HepG2 (cell line): ENCODE data around the gene BBOF1. TPM values are rescaled to one million over a fixed set of nuclear protein-coding genes. Genes with fewer than 3 reads are reported as not detected.
A peak's percentile ranks its signal among the peaks of the same experiment; 100 is the strongest.

Experiments used
- ATF6 ChIP-seq: sonication (generic); formaldehyde crosslinking; conservative IDR thresholded peaks from 2 replicates; pipeline ENCODE4 v1.4.0; 2020; ENCODE audit warnings: missing genetic modification reagents
- CREM ChIP-seq, 2 experiments: sonication (generic) in 1 of 2; formaldehyde crosslinking in 1 of 2; IDR thresholded peaks; 2 replicates each; pipeline versions ENCODE4 v1.4.0 to v1.6.1; 2016 to 2020; ENCODE audit warnings: antibody characterized with exemption in 1 of 2, mild to moderate bottlenecking in 1 of 2, missing genetic modification reagents in 1 of 2
- ELF4 ChIP-seq: sonication (generic); formaldehyde crosslinking; IDR thresholded peaks from 2 replicates; pipeline ENCODE4 v1.5.0; 2020; ENCODE audit warnings: missing genetic modification reagents, mild to moderate bottlenecking, moderate library complexity, borderline replicate concordance
- GFI1 ChIP-seq: sonication (generic); formaldehyde crosslinking; IDR thresholded peaks from 2 replicates; pipeline ENCODE4 v1.5.0; 2020; ENCODE audit warnings: missing genetic modification reagents, mild to moderate bottlenecking, borderline replicate concordance
- GPBP1L1 ChIP-seq: sonication (generic); formaldehyde crosslinking; IDR thresholded peaks from 2 replicates; pipeline ENCODE4 v1.5.0; 2020; ENCODE audit warnings: mild to moderate bottlenecking, missing genetic modification reagents
- HDAC1 ChIP-seq: sonication (generic); formaldehyde crosslinking; IDR thresholded peaks from 2 replicates; pipeline ENCODE4 v1.5.1; 2020; ENCODE audit warnings: mild to moderate bottlenecking, missing genetic modification reagents
- JDP2 ChIP-seq: sonication (generic); formaldehyde crosslinking; IDR thresholded peaks from 2 replicates; pipeline ENCODE4 v1.8.1; 2022; ENCODE audit warnings: missing genetic modification reagents, borderline replicate concordance
- KAT7 ChIP-seq: IDR thresholded peaks from 2 replicates; pipeline ENCODE4 v1.6.1; 2018; ENCODE audit warnings: borderline replicate concordance, missing compliant biosample characterization
- NCOA2 ChIP-seq: sonication (generic); formaldehyde crosslinking; IDR thresholded peaks from 2 replicates; pipeline ENCODE4 v1.8.0; 2022; ENCODE audit warnings: inconsistent platforms
- TAF15 ChIP-seq: fragments of 200-400 bp; formaldehyde crosslinking; IDR thresholded peaks from one replicate; pipeline ENCODE4 v1.6.1; 2018; ENCODE audit warnings: mild to moderate bottlenecking, low read depth, low read length; ENCODE audit not compliant: poor library complexity, severe bottlenecking
- TARDBP ChIP-seq: sonication (generic); formaldehyde crosslinking; IDR thresholded peaks from 2 replicates; pipeline ENCODE4 v1.8.0; 2022; ENCODE audit warnings: mild to moderate bottlenecking, missing genetic modification reagents
- ZNF121 ChIP-seq: sonication (generic); formaldehyde crosslinking; IDR thresholded peaks from 2 replicates; pipeline ENCODE4 v1.5.0; 2020; ENCODE audit warnings: mild to moderate bottlenecking, missing genetic modification reagents
- ZNF460 ChIP-seq: sonication (generic); formaldehyde crosslinking; IDR thresholded peaks from 2 replicates; pipeline ENCODE4 v1.5.1; 2020; ENCODE audit warnings: missing genetic modification reagents, mild to moderate bottlenecking, borderline replicate concordance
- ZNF558 ChIP-seq: sonication (generic); formaldehyde crosslinking; IDR thresholded peaks from 2 replicates; pipeline ENCODE4 v1.9.0; 2022; ENCODE audit warnings: mild to moderate bottlenecking, missing genetic modification reagents, borderline replicate concordance
- ZNF678 ChIP-seq: sonication (generic); formaldehyde crosslinking; IDR thresholded peaks from 2 replicates; pipeline ENCODE4 v1.4.0; 2020; ENCODE audit warnings: mild to moderate bottlenecking, missing genetic modification reagents
- ZNF768 ChIP-seq: sonication (generic); formaldehyde crosslinking; IDR thresholded peaks from 2 replicates; pipeline ENCODE4 v1.4.0; 2020; ENCODE audit warnings: missing genetic modification reagents
- ZNF83 ChIP-seq: sonication (generic); formaldehyde crosslinking; IDR thresholded peaks from 2 replicates; pipeline ENCODE4 v1.4.0; 2020; ENCODE audit warnings: missing genetic modification reagents, mild to moderate bottlenecking, borderline replicate concordance
- polyA plus RNA-seq, 8 experiments: library from polyadenylated mRNA; depleted of rRNA in 3 of 8; stranded (reverse) in 7 of 8; unstranded in 1 of 8; fragments of >200 nt; fragmentation: Illumina TruSeq in 4 of 8; extraction: Trizol in 4 of 8; gene quantifications; 2 replicates each; pipeline versions ENCODE4 v1.2.1 to v1.2.3, GENCODE V29; 2011 to 2016; ENCODE audit warnings: low read depth in 4 of 8, missing spikeins in 1 of 8, mixed read lengths in 1 of 8; ENCODE audit not compliant: insufficient read depth in 1 of 8
- total RNA-seq, 5 experiments: library from RNA; depleted of rRNA; stranded (reverse); fragments of >200 nt; fragmentation: Illumina TruSeq; extraction: Trizol; gene quantifications; 2 replicates each; pipeline ENCODE4 v1.2.3, GENCODE V29; 2016; ENCODE audit warnings: low read depth in 1 of 5
- TF ChIP-seq, protein P1 (sequence below): sonication (generic); formaldehyde crosslinking; IDR thresholded peaks from 2 replicates; pipeline ENCODE4 v1.5.0; 2020; ENCODE audit warnings: missing genetic modification reagents, mild to moderate bottlenecking, borderline replicate concordance
- TF ChIP-seq, protein P2 (sequence below): sonication (generic); formaldehyde crosslinking; conservative IDR thresholded peaks from 2 replicates; pipeline ENCODE4 v1.8.0; 2022; ENCODE audit warnings: low read depth, missing genetic modification reagents
- TF ChIP-seq, protein P3 (sequence below): sonication (generic); formaldehyde crosslinking; IDR thresholded peaks from 2 replicates; pipeline ENCODE4 v1.4.0; 2020; ENCODE audit warnings: missing genetic modification reagents

Gene BBOF1
- total and polyA plus RNA-seq, 2 of the 13 experiments (the other 11 are each of a cell fraction or from before 2014, with no cell fraction given): 1.6 to 2.3 TPM

- TF ChIP-seq GFI1 (CRISPR knock-in tag) (no peak), ZNF121 (no peak), ZNF558 (CRISPR knock-in tag) (no peak), ZNF83 (CRISPR knock-in tag) (no peak), TARDBP (no peak), KAT7 (CRISPR knock-in tag) (no peak; the same call in 1 of the 2 replicates), NCOA2 (CRISPR knock-in tag) (0 out of 2 replicates have a peak, but pooled peaks have one; percentile 53), ELF4 (CRISPR knock-in tag) (no peak), CREM (IDR thresholded peaks at IDR 0.05) (no peak), CREM (CRISPR knock-in tag; IDR thresholded peaks at IDR 0.05) (no peak), HDAC1 (0 out of 2 replicates have a peak, but pooled peaks have one; percentile 28), ZNF768 (CRISPR knock-in tag) (no peak), GPBP1L1 (CRISPR knock-in tag) (no peak), ATF6 (CRISPR knock-in tag) (no peak), ZNF678 (CRISPR knock-in tag) (no peak), JDP2 (CRISPR knock-in tag) (no peak), TAF15 (no peak), ZNF460 (CRISPR knock-in tag) (no peak)
- TF ChIP-seq, protein P1, sequence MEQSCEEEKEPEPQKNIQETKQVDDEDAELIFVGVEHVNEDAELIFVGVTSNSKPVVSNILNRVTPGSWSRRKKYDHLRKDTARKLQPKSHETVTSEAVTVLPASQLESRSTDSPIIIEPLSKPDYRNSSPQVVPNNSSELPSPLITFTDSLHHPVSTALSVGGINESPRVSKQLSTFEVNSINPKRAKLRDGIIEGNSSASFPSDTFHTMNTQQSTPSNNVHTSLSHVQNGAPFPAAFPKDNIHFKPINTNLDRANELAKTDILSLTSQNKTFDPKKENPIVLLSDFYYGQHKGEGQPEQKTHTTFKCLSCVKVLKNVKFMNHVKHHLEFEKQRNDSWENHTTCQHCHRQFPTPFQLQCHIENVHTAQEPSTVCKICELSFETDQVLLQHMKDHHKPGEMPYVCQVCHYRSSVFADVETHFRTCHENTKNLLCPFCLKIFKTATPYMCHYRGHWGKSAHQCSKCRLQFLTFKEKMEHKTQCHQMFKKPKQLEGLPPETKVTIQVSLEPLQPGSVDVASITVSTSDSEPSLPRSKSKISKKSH (CRISPR knock-in tag): no peak
- TF ChIP-seq, protein P2, sequence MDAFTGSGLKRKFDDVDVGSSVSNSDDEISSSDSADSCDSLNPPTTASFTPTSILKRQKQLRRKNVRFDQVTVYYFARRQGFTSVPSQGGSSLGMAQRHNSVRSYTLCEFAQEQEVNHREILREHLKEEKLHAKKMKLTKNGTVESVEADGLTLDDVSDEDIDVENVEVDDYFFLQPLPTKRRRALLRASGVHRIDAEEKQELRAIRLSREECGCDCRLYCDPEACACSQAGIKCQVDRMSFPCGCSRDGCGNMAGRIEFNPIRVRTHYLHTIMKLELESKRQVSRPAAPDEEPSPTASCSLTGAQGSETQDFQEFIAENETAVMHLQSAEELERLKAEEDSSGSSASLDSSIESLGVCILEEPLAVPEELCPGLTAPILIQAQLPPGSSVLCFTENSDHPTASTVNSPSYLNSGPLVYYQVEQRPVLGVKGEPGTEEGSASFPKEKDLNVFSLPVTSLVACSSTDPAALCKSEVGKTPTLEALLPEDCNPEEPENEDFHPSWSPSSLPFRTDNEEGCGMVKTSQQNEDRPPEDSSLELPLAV (CRISPR knock-in tag): no peak
- TF ChIP-seq, protein P3, sequence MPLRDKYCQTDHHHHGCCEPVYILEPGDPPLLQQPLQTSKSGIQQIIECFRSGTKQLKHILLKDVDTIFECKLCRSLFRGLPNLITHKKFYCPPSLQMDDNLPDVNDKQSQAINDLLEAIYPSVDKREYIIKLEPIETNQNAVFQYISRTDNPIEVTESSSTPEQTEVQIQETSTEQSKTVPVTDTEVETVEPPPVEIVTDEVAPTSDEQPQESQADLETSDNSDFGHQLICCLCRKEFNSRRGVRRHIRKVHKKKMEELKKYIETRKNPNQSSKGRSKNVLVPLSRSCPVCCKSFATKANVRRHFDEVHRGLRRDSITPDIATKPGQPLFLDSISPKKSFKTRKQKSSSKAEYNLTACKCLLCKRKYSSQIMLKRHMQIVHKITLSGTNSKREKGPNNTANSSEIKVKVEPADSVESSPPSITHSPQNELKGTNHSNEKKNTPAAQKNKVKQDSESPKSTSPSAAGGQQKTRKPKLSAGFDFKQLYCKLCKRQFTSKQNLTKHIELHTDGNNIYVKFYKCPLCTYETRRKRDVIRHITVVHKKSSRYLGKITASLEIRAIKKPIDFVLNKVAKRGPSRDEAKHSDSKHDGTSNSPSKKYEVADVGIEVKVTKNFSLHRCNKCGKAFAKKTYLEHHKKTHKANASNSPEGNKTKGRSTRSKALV (CRISPR knock-in tag): no peak
These were observed 4.8 kb upstream of the BBOF1 start (continued) for GRCh38 chr14:74014299-74014698.
